GM19397 (cell line): ENCODE measurements around the gene NPAS3.

Source experiments
- ATAC-seq: cut with Tn5 transposase; IDR thresholded peaks from one replicate; pipeline ENCODE4 v1.9.1; 2021; ENCODE audit warnings: mild to moderate bottlenecking, moderate library complexity; ENCODE audit not compliant: unreplicated experiment

Gene NPAS3

GRCh38 chr14:33505266-33505962 is 566.7 kb downstream of the NPAS3 start:
- ATAC-seq: no peak

GRCh38 chr14:33505963-33506329 is 567.3 kb downstream of the NPAS3 start:
- ATAC-seq: no peak

GRCh38 chr14:33508126-33509062 is 569.7 kb downstream of the NPAS3 start:
- no peak for ATAC-seq

- no peak for ATAC-seq
Measured at GRCh38 chr14:33509454-33509853, 570.8 kb downstream of the NPAS3 start.

GRCh38 chr14:33510063-33510481 is 571.4 kb downstream of the NPAS3 start:
- no peak for ATAC-seq

- no peak for ATAC-seq
Measured at GRCh38 chr14:33510991-33511390, 572.3 kb downstream of the NPAS3 start.

GRCh38 chr14:33511851-33512640 is 573.4 kb downstream of the NPAS3 start:
- no peak for ATAC-seq

GRCh38 chr14:33515441-33515840 is 576.8 kb downstream of the NPAS3 start:
- no peak for ATAC-seq

- no peak for ATAC-seq
Measured at GRCh38 chr14:33515899-33516298, 577.2 kb downstream of the NPAS3 start.

- ATAC-seq: no peak
Measured at GRCh38 chr14:33516898-33517436, 578.3 kb downstream of the NPAS3 start.

GRCh38 chr14:33521192-33521591 is 582.5 kb downstream of the NPAS3 start:
- no peak for ATAC-seq

- ATAC-seq: peak; percentile 62
Measured at GRCh38 chr14:33524244-33524643, 585.6 kb downstream of the NPAS3 start.

- no peak for ATAC-seq
Measured at GRCh38 chr14:33525626-33526025, 586.9 kb downstream of the NPAS3 start.

GRCh38 chr14:33527023-33527634 is 588.5 kb downstream of the NPAS3 start:
- no peak for ATAC-seq

GRCh38 chr14:33528655-33529054 is 590.0 kb downstream of the NPAS3 start:
- ATAC-seq: no peak

- ATAC-seq: no peak
Measured at GRCh38 chr14:33529787-33530757, 591.4 kb downstream of the NPAS3 start.

GRCh38 chr14:33532553-33532952 is 593.9 kb downstream of the NPAS3 start:
- ATAC-seq: no peak

- ATAC-seq: no peak
Measured at GRCh38 chr14:33534104-33534503, 595.4 kb downstream of the NPAS3 start.

GRCh38 chr14:33534632-33535031 is 596.0 kb downstream of the NPAS3 start:
- ATAC-seq: no peak
